ENCODE measurements around the gene DENND6A. TPM values are rescaled to one million over a fixed set of nuclear protein-coding genes. Genes with fewer than 3 reads are reported as not detected.
"Not testable (repeated sequence)": the region's sequence is repeated elsewhere in the genome, so short reads cannot be mapped to it uniquely, and the experiment has no call there.

Gene DENND6A
- total RNA-seq, 4 donors from 2014 or later, result 20.8 to 62.7 (median 21.8) TPM

- TF ChIP-seq, protein P1, sequence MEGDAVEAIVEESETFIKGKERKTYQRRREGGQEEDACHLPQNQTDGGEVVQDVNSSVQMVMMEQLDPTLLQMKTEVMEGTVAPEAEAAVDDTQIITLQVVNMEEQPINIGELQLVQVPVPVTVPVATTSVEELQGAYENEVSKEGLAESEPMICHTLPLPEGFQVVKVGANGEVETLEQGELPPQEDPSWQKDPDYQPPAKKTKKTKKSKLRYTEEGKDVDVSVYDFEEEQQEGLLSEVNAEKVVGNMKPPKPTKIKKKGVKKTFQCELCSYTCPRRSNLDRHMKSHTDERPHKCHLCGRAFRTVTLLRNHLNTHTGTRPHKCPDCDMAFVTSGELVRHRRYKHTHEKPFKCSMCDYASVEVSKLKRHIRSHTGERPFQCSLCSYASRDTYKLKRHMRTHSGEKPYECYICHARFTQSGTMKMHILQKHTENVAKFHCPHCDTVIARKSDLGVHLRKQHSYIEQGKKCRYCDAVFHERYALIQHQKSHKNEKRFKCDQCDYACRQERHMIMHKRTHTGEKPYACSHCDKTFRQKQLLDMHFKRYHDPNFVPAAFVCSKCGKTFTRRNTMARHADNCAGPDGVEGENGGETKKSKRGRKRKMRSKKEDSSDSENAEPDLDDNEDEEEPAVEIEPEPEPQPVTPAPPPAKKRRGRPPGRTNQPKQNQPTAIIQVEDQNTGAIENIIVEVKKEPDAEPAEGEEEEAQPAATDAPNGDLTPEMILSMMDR (IDR thresholded peaks at IDR 0.05), result no peak
- no peak for ATAC-seq (ENCODE audit: low FRiP score)
- DNase-seq (ENCODE audit: low spot score), result no peak
Measured at GRCh38 chr3:57699591-57699990, 6.7 kb upstream of the DENND6A start.

DNA sequence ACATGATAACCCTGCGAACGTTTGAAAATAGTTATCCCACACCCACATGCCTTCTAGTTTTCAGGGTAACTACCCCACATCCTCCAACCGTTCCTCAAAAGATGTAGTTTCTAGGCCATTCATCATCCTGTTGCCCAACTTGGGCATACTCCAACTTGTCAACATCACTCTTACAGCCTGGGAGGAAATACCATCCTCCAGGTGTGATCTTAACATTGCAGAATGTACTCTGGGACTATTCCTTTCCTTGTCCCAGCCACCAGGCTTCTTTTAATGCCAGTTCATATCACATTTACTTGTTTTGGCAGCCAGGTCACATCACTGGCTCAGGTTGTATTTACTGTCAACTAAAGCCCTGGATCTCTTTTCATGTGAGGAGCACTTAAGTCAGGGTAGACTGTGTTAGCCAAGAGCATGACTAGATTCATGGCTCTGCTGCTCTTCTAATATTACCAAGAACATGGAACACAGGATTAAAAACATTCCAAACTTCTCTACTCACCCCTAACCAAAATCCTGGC is 4.0 kb upstream of the DENND6A start:
- DNase-seq (ENCODE audit: low spot score) (no peak), ATAC-seq (ENCODE audit: low FRiP score) (peak; percentile 5)
- TF ChIP-seq, protein P1 (IDR thresholded peaks at IDR 0.05), result no peak

GRCh38 chr3:57694146-57694545 is 1.3 kb upstream of the DENND6A start:
- ATAC-seq (ENCODE audit: low FRiP score) (no peak), DNase-seq (ENCODE audit: low spot score) (no peak)
- TF ChIP-seq, protein P1 (IDR thresholded peaks at IDR 0.05), result no peak

GRCh38 chr3:57692133-57692395 is 813 bp downstream of the DENND6A start:
- ATAC-seq (ENCODE audit: low FRiP score), result peak; percentile 55
- not testable (repeated sequence) for DNase-seq (ENCODE audit: low spot score)

DNA sequence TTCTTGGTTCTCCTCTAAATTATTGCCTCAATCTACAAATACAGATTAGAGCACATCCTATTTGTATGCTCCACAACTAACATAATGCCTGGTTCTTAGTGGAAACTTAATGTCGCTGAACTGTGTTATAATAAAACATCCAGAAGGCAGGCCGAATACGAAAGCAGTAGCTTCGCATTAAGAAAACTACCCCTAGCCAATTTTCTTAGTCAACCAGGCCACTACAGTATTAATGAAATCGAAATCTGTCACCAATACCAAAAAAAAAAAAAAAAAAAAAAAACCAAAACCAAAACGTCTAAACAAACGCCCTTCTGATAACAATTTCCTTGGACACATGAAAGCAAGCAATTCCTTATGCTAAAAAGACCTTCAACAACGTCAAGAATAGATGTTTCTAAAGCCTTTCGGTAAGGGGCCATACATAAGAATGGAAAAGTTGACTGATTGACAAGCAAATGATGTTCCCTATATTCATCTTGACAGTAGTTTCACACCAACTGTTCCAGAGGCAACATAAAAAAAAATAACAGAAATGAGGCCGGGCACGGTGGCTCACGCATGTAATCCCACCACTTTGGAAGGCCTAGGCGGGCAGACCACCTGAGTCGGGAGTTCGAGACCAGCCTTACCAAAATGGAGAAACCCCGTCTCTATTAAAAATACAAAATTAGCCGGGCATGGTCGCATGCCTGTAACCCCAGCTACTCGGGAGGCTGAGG is 1.3 kb downstream of the DENND6A start:
- TF ChIP-seq, protein P1 (IDR thresholded peaks at IDR 0.05), result no peak
- DNase-seq (ENCODE audit: low spot score) (no peak), ATAC-seq (ENCODE audit: low FRiP score) (no peak)

- TF ChIP-seq, protein P1 (IDR thresholded peaks at IDR 0.05), result no peak
- ATAC-seq (ENCODE audit: low FRiP score), result no peak
- DNase-seq (ENCODE audit: low spot score), result no peak
Measured at GRCh38 chr3:57689367-57690053, 3.4 kb downstream of the DENND6A start.

DNA sequence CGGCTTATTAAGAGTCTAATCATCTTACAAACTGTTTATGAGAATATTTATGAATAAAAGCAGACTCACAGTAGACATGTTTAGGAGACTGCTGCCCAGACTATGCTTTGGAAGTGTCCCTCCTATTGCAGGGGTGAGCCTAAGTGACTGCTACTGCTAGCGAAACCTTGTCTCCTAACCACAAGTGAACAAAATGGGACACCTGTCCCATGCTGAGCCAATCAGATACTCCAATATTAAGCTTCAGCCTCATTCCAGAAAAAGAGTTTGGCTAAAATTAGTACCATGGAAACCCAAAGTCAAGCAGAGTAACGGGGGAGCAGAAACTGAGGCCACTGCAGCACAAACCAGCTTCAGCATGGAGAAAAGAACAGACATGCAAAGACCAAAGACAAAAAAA is 4.6 kb downstream of the DENND6A start:
- DNase-seq (ENCODE audit: low spot score) (no peak), ATAC-seq (ENCODE audit: low FRiP score) (no peak)
- TF ChIP-seq, protein P1 (IDR thresholded peaks at IDR 0.05), result no peak
